Activated CD8-positive, alpha-beta T cell treated with anti-CD3 and anti-CD28 coated beads, Interleukin-2, amount 10 ng/mL, durations not matched to agents 7 days and 5 days (primary cell): ENCODE results near the gene ALPP. TPM values are rescaled to one million over a fixed set of nuclear protein-coding genes. Genes with fewer than 3 reads are reported as not detected.
A peak's percentile ranks its signal among the peaks of the same experiment; 100 is the strongest.
"Not testable (repeated sequence)": the region's sequence is repeated elsewhere in the genome, so short reads cannot be mapped to it uniquely, and the experiment has no call there.

Source experiments
- ATAC-seq: fragments of 150-1000 bp; cut with Tn5 transposase; one replicate; pipeline ENCODE4 v1.10.0; 2021; ENCODE audit warnings: moderate library complexity
- CTCF ChIA-PET: fragments of 350-600 bp; sonication (Branson Sonifier 250); formaldehyde crosslinking; loops from one replicate; lab custom pipeline; 2021; ENCODE audit warnings: antibody characterized with exemption; lab: Charles Lee
- POLR2A ChIA-PET: fragments of 350-600 bp; sonication (Branson Sonifier 250); formaldehyde crosslinking; loops from one replicate; lab custom pipeline; 2021; ENCODE audit warnings: antibody characterized with exemption; lab: Charles Lee
- DNase-seq: peaks from one replicate; pipeline ENCODE4 v3.0.0-alpha.2; 2020
- H3K27ac Mint-ChIP-seq: one replicate; pipeline ENCODE4 v1.8.0; 2021; ENCODE audit warnings: mild to moderate bottlenecking, mixed read lengths
- H3K27me3 Mint-ChIP-seq: one replicate; pipeline ENCODE4 v1.8.0; 2021; ENCODE audit warnings: low read depth, mixed read lengths
- H3K36me3 Mint-ChIP-seq: one replicate; pipeline ENCODE4 v1.8.0; 2021; ENCODE audit warnings: low read depth, mixed read lengths
- H3K4me1 Mint-ChIP-seq: one replicate; pipeline ENCODE4 v1.8.0; 2021; ENCODE audit warnings: low read depth, mixed read lengths
- H3K4me3 Mint-ChIP-seq: one replicate; pipeline ENCODE4 v1.8.0; 2021; ENCODE audit warnings: mild to moderate bottlenecking, mixed read lengths
- H3K9me3 Mint-ChIP-seq: one replicate; pipeline ENCODE4 v1.8.0; 2022; ENCODE audit warnings: mixed read lengths; ENCODE audit not compliant: insufficient read depth
- total RNA-seq, 2 experiments: library from RNA; stranded (reverse); gene quantifications; one replicate each; pipeline ENCODE4 v1.2.3, GENCODE V29; 2021

Gene ALPP
- total RNA-seq, 2 experiments from 2014 or later, result not detected

GRCh38 chr2:232377841-232378734 lies 463 bp upstream of the ALPP start:
- Mint-ChIP-seq H3K4me3 (no peak overlapping the region), H3K9me3 (no peaks in the 10 kb centered on the region), H3K27ac (no peak overlapping the region), H3K4me1 (peaks cover 2% of the 10 kb centered on the region), H3K36me3 (no peaks in the 10 kb centered on the region), H3K27me3 (peaks cover 6% of the 10 kb centered on the region)
- ChIA-PET CTCF (interaction anchor here (1.4 kb wide), 1 partner anchor 14 kb away, joined by 3 read pairs; no protein-coding TSS in a partner anchor), POLR2A (interaction anchor here (0.6 kb wide), 1 partner anchor 23 kb away, joined by 3 read pairs; no protein-coding TSS in a partner anchor)
- DNase-seq, result no peak
- ATAC-seq, result no peak

DNA sequence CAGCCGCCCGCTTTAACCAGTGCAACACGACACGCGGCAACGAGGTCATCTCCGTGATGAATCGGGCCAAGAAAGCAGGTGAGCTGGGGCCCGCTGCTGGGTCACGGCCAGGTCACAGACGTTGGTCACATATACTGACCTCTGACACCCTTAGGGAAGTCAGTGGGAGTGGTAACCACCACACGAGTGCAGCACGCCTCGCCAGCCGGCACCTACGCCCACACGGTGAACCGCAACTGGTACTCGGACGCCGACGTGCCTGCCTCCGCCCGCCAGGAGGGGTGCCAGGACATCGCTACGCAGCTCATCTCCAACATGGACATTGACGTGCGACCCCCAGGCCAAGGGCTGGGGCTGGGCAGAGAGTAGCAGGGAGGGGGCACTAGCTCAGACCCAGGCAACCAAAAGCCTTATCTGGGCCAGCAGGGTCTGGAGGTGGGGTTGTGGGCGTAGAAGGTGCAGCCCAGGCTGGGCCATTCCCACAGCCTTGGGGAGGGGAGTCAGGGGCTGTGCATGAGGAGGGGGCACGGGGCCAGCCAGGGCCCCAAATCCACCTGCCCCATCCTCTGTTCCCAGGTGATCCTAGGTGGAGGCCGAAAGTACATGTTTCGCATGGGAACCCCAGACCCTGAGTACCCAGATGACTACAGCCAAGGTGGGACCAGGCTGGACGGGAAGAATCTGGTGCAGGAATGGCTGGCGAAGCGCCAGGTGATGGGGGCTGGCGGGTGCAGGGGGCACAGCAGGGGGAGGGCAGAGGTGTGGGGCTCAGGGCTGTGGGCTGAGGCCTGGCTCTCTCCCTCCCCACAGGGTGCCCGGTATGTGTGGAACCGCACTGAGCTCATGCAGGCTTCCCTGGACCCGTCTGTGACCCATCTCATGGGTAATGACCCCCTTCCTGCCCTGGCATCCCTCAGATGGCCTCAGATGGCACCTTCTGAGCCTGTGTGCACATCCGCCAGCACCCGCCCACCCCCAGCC lies 1.3 kb downstream of the ALPP start:
- H3K9me3 Mint-ChIP-seq, DNase-seq, H3K36me3 Mint-ChIP-seq, ATAC-seq, H3K27ac Mint-ChIP-seq, H3K4me1 Mint-ChIP-seq, H3K4me3 Mint-ChIP-seq, CTCF ChIA-PET: not testable (repeated sequence)
- POLR2A ChIA-PET, result interaction anchor here (0.6 kb wide), 1 partner anchor 474 kb away, joined by 3 read pairs; no protein-coding TSS in a partner anchor
- peaks cover 22% of the 10 kb centered on the region for H3K27me3 Mint-ChIP-seq

DNA sequence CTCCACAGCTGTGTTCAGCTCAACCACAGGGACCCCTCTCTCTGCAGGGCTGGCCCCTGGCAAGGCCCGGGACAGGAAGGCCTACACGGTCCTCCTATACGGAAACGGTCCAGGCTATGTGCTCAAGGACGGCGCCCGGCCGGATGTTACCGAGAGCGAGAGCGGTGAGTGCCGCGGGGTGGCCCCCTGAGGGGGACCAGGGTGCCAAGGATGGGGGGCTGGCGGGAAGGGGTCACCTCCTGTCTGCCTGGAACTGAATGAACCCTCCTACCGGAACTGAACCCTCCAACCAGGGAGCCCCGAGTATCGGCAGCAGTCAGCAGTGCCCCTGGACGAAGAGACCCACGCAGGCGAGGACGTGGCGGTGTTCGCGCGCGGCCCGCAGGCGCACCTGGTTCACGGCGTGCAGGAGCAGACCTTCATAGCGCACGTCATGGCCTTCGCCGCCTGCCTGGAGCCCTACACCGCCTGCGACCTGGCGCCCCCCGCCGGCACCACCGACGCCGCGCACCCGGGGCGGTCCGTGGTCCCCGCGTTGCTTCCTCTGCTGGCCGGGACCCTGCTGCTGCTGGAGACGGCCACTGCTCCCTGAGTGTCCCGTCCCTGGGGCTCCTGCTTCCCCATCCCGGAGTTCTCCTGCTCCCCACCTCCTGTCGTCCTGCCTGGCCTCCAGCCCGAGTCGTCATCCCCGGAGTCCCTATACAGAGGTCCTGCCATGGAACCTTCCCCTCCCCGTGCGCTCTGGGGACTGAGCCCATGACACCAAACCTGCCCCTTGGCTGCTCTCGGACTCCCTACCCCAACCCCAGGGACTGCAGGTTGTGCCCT lies 2.9 kb downstream of the ALPP start:
- H3K36me3 Mint-ChIP-seq, result not testable (repeated sequence)

GRCh38 chr2:232382331-232383225 lies 4.0 kb downstream of the ALPP start:
- POLR2A ChIA-PET, result no interaction called here
- CTCF ChIA-PET, result no interaction called here
- no peaks in the 10 kb centered on the region for H3K9me3 Mint-ChIP-seq
- peaks cover 39% of the 10 kb centered on the region for H3K27me3 Mint-ChIP-seq
- no peak overlapping the region for H3K27ac Mint-ChIP-seq
- no peak for DNase-seq
- H3K4me3 Mint-ChIP-seq, result no peak overlapping the region
- no peaks in the 10 kb centered on the region for H3K36me3 Mint-ChIP-seq
- ATAC-seq, result no peak
- H3K4me1 Mint-ChIP-seq, result peaks cover 2% of the 10 kb centered on the region

More for the DNA sequence above, 2.9 kb downstream of the ALPP start:
- H3K9me3 Mint-ChIP-seq, POLR2A ChIA-PET, H3K4me3 Mint-ChIP-seq, H3K27ac Mint-ChIP-seq, H3K4me1 Mint-ChIP-seq, CTCF ChIA-PET: not testable (repeated sequence)
- DNase-seq, result peak; percentile 34
- peak; percentile 75 for ATAC-seq
- peaks cover 35% of the 10 kb centered on the region for H3K27me3 Mint-ChIP-seq

GRCh38 chr2:232384466-232384865 lies 5.9 kb downstream of the ALPP start:
- Mint-ChIP-seq H3K27ac (no peak overlapping the region), H3K4me3 (no peak overlapping the region), H3K36me3 (no peaks in the 10 kb centered on the region), H3K9me3 (no peaks in the 10 kb centered on the region), H3K4me1 (peaks cover 2% of the 10 kb centered on the region), H3K27me3 (peaks cover 44% of the 10 kb centered on the region)
- no peak for ATAC-seq
- ChIA-PET CTCF (no interaction called here), POLR2A (no interaction called here)
- no peak for DNase-seq

DNA sequence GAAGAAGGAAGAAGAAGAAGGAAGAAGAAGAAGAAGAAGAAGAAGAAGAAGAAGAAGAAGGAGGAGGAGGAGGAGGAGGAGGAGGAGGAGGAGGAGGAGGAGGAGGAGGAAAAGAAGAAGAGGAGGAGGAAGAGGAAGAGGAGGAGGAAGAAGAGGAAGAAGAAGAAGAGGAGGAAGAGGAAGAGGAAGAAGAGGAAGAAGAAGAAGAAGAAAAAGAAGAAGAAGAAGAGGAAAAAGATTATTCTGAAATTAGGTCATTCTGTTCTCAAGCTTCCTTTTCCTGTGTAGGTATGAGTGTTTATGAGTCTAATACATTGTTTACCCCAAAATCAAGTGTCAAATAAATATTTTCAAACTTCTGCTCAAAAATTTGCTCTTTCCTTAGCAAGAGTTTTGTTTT lies 6.5 kb downstream of the ALPP start:
- peaks cover 49% of the 10 kb centered on the region for H3K27me3 Mint-ChIP-seq
- H3K4me3 Mint-ChIP-seq, H3K36me3 Mint-ChIP-seq, POLR2A ChIA-PET, H3K9me3 Mint-ChIP-seq, ATAC-seq, DNase-seq, H3K27ac Mint-ChIP-seq, CTCF ChIA-PET, H3K4me1 Mint-ChIP-seq: not testable (repeated sequence)

- H3K27me3 Mint-ChIP-seq, result peaks cover 55% of the 10 kb centered on the region
- CTCF ChIA-PET, result no interaction called here
- H3K27ac Mint-ChIP-seq, result no peak overlapping the region
- POLR2A ChIA-PET, result no interaction called here
- H3K4me3 Mint-ChIP-seq, result no peak overlapping the region
- peaks cover 2% of the 10 kb centered on the region for H3K4me1 Mint-ChIP-seq
- ATAC-seq (no peak), DNase-seq (no peak)
- no peaks in the 10 kb centered on the region for H3K9me3 Mint-ChIP-seq
- H3K36me3 Mint-ChIP-seq, result no peaks in the 10 kb centered on the region
Measured at GRCh38 chr2:232385660-232386489, 7.3 kb downstream of the ALPP start.

DNA sequence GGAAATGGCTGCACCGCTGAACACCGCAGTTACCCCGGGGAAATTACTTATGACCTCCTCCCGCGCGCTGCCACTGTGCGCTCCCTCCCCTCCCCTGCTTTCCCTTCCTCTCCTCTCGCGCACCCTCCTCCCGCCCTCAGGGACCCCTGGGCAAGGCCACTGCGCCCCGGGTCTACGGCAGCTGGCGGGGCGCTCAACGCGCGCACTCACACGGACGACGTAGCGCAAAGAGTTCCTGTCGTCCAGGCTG lies 7.9 kb downstream of the ALPP start:
- DNase-seq (no peak), ATAC-seq (no peak)
- CTCF ChIA-PET, result no interaction called here
- Mint-ChIP-seq H3K9me3 (no peaks in the 10 kb centered on the region), H3K36me3 (no peaks in the 10 kb centered on the region), H3K27ac (no peak overlapping the region), H3K4me1 (peaks cover 2% of the 10 kb centered on the region), H3K4me3 (no peak overlapping the region), H3K27me3 (peaks cover 57% of the 10 kb centered on the region)
- POLR2A ChIA-PET, result no interaction called here

GRCh38 chr2:232386740-232387450 lies 8.3 kb downstream of the ALPP start:
- no peak for DNase-seq
- Mint-ChIP-seq H3K4me1 (peaks cover under 1% of the 10 kb centered on the region), H3K9me3 (no peaks in the 10 kb centered on the region), H3K4me3 (no peak overlapping the region), H3K27me3 (peaks cover 55% of the 10 kb centered on the region), H3K27ac (no peak overlapping the region), H3K36me3 (no peaks in the 10 kb centered on the region)
- ChIA-PET CTCF (no interaction called here), POLR2A (no interaction called here)
- ATAC-seq, result no peak
